ENCODE data around the gene RARA. TPM values are rescaled to one million over a fixed set of nuclear protein-coding genes. Genes with fewer than 3 reads are reported as not detected.

The RARA gene
- total RNA-seq, 2 donors from 2014 or later, result 46.8 to 73.4 TPM

GRCh38 chr17:40266882-40267281 is 42.1 kb upstream of the RARA start:
- no peak for ATAC-seq (ENCODE audit: insufficient number of reproducible peaks, low FRiP score, low read depth)
- H3K36me3 ChIP-seq, result peaks cover 48% of the 10 kb centered on the region

DNA sequence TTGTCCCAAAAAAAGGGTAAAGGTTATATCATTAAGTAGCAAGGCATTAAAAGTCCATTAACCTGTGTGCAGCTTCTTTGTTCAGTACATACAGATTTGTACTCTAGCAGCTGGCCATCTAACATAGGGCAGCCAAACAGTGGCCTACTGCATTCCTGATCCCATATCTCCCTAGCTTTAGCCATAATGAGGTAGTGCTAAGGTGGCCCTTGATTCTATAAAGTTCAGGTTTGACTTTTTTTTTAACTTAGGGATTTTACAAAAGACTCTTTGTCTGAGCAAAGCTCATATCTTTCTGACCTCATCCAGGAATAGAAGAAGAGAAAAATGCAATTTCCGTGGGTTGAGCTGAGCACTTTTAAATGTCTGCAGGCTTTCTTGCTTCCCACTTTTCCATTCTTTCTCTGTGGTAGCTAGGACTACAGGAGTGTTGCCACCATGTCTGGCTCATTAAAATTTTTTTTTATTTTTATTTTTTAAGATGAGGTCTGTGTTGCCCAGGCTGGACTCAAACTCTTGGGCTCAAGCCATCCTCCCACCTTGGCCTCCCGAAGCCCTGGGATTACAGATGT is 40.8 kb upstream of the RARA start:
- peaks cover 35% of the 10 kb centered on the region for H3K36me3 ChIP-seq

More at GRCh38 chr17:40266882-40267281, 42.1 kb upstream of the RARA start:
- TF ChIP-seq, protein P1, sequence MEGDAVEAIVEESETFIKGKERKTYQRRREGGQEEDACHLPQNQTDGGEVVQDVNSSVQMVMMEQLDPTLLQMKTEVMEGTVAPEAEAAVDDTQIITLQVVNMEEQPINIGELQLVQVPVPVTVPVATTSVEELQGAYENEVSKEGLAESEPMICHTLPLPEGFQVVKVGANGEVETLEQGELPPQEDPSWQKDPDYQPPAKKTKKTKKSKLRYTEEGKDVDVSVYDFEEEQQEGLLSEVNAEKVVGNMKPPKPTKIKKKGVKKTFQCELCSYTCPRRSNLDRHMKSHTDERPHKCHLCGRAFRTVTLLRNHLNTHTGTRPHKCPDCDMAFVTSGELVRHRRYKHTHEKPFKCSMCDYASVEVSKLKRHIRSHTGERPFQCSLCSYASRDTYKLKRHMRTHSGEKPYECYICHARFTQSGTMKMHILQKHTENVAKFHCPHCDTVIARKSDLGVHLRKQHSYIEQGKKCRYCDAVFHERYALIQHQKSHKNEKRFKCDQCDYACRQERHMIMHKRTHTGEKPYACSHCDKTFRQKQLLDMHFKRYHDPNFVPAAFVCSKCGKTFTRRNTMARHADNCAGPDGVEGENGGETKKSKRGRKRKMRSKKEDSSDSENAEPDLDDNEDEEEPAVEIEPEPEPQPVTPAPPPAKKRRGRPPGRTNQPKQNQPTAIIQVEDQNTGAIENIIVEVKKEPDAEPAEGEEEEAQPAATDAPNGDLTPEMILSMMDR (IDR thresholded peaks at IDR 0.05), result no peak
- DNase-seq (ENCODE audit: low spot score), result no peak
- Histone ChIP-seq H3K27ac (no peak overlapping the region), H3K4me3 (no peak overlapping the region), H3K4me1 (ENCODE audit: control insufficient read depth in 1 of 2, low read depth in 2 of 2) (no peaks in the 10 kb centered on the region), H3K9me3 (no peaks in the 10 kb centered on the region), H3K27me3 (replicated peaks; ENCODE audit: insufficient read depth) (no peaks in the 10 kb centered on the region)

DNA sequence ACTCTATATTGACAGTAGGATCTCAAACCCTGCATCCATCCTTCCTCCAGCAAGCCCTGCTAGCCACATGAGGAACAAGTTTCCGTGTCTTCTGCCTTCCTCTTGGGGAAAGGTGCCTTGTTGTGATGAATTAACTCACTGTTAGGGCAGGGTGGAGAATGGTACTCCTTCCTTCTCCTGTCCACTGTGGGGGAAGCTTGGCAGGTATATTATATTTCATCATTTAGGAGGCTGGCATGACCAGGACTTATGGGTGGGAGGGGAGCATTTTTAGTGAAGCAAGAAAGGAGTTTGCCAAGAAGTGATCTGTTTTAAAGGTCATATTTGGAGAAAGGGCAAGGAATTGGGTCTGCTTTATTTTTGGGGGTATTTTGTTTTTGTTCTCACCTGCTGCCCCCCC is 30.6 kb upstream of the RARA start:
- Histone ChIP-seq H3K4me3 (no peak overlapping the region), H3K36me3 (peaks cover 52% of the 10 kb centered on the region), H3K4me1 (ENCODE audit: control insufficient read depth in 1 of 2, low read depth in 2 of 2) (peaks cover 0 to 2% of the 10 kb centered on the region in 2 donors), H3K9me3 (no peaks in the 10 kb centered on the region), H3K27ac (no peak overlapping the region), H3K27me3 (replicated peaks; ENCODE audit: insufficient read depth) (no peaks in the 10 kb centered on the region)
- DNase-seq (ENCODE audit: low spot score), result no peak
- TF ChIP-seq, protein P1 (IDR thresholded peaks at IDR 0.05), result no peak
- ATAC-seq (ENCODE audit: insufficient number of reproducible peaks, low FRiP score, low read depth), result no peak

More for the DNA sequence above, 40.8 kb upstream of the RARA start:
- DNase-seq (ENCODE audit: low spot score) (no peak), ATAC-seq (ENCODE audit: insufficient number of reproducible peaks, low FRiP score, low read depth) (no peak)
- Histone ChIP-seq H3K4me3 (no peak overlapping the region), H3K27ac (no peak overlapping the region), H3K4me1 (ENCODE audit: control insufficient read depth in 1 of 2, low read depth in 2 of 2) (no peaks in the 10 kb centered on the region), H3K9me3 (no peaks in the 10 kb centered on the region), H3K27me3 (replicated peaks; ENCODE audit: insufficient read depth) (no peaks in the 10 kb centered on the region)
- TF ChIP-seq, protein P1 (IDR thresholded peaks at IDR 0.05), result no peak

DNA sequence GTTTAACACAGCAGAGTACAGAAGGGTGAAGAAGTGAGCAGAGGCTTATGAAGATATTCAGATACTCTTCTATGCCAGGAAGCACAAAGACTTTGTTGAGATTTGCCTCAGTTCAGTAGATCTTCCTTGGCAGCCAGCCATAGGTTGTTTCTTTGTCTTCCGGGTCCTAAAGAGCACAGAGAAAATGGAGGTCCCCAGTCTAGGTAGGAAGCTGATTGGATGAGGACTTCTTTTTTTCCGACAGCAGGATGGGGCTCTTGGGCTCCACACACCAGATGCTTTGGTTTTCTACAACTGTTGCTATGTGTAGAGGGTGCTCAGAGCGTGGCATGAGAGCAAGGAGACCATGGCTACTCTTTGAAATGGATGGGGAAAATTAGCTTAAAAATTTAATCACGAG is 29.6 kb upstream of the RARA start:
- H3K36me3 ChIP-seq, result peaks cover 46% of the 10 kb centered on the region
- ATAC-seq (ENCODE audit: insufficient number of reproducible peaks, low FRiP score, low read depth), result no peak
- H3K4me1 ChIP-seq (ENCODE audit: control insufficient read depth in 1 of 2, low read depth in 2 of 2), result peaks cover under 1 to 12% of the 10 kb centered on the region in 2 donors

GRCh38 chr17:40281663-40282062 is 27.3 kb upstream of the RARA start:
- DNase-seq (ENCODE audit: low spot score), result no peak
- Histone ChIP-seq H3K4me3 (no peak overlapping the region), H3K36me3 (peaks cover 37% of the 10 kb centered on the region), H3K27ac (no peak overlapping the region), H3K9me3 (no peaks in the 10 kb centered on the region), H3K27me3 (replicated peaks; ENCODE audit: insufficient read depth) (no peaks in the 10 kb centered on the region), H3K4me1 (ENCODE audit: control insufficient read depth in 1 of 2, low read depth in 2 of 2) (peaks cover 7 to 16% of the 10 kb centered on the region in 2 donors)
- no peak for ATAC-seq (ENCODE audit: insufficient number of reproducible peaks, low FRiP score, low read depth)
- TF ChIP-seq, protein P1 (IDR thresholded peaks at IDR 0.05), result no peak

More for the DNA sequence above, 29.6 kb upstream of the RARA start:
- Histone ChIP-seq H3K27ac (no peak overlapping the region), H3K4me3 (no peak overlapping the region), H3K27me3 (replicated peaks; ENCODE audit: insufficient read depth) (no peaks in the 10 kb centered on the region), H3K9me3 (no peaks in the 10 kb centered on the region)
- TF ChIP-seq, protein P1 (IDR thresholded peaks at IDR 0.05), result no peak
- DNase-seq (ENCODE audit: low spot score), result no peak

Measured in thoracic aorta (tissue), 2 donors.